ACC112 (cell line): ENCODE measurements around the gene YIPF3.
"Not testable (repeated sequence)": the region's sequence is repeated elsewhere in the genome, so short reads cannot be mapped to it uniquely, and the experiment has no call there.

ENCODE experiments used
- H2AFZ ChIP-seq: fragments of 200-600 bp; sonication (generic); one replicate; pipeline ENCODE4 v1.6.0; 2017; ENCODE audit warnings: antibody characterized with exemption, low read length; ENCODE audit not compliant: unreplicated experiment
- H3K27ac ChIP-seq: fragments of 200-600 bp; sonication (generic); 2 replicates; pipeline ENCODE4 v1.5.1; 2014; ENCODE audit warnings: low read depth, mild to moderate bottlenecking, antibody characterized with exemption, low read length, moderate library complexity
- H3K27me3 ChIP-seq: fragments of 200-600 bp; sonication (generic); 2 replicates; pipeline ENCODE4 v1.6.1; 2014; ENCODE audit warnings: mild to moderate bottlenecking, antibody characterized with exemption, low read length, moderate library complexity, mixed read lengths; ENCODE audit not compliant: insufficient read depth
- H3K36me3 ChIP-seq: fragments of 200-600 bp; sonication (generic); 2 replicates; pipeline ENCODE4 v1.6.1; 2016; ENCODE audit warnings: mild to moderate bottlenecking, antibody characterized with exemption, low read length, moderate library complexity, mixed read lengths; ENCODE audit not compliant: insufficient read depth
- H3K4me1 ChIP-seq: fragments of 200-600 bp; sonication (generic); one replicate; pipeline ENCODE4 v1.6.1; 2016; ENCODE audit warnings: low read length, mixed read lengths; ENCODE audit not compliant: insufficient read depth, unreplicated experiment, control insufficient read depth
- H3K4me3 ChIP-seq: fragments of 200-600 bp; sonication (generic); 2 replicates; pipeline ENCODE4 v1.5.1; 2014; ENCODE audit warnings: mild to moderate bottlenecking, low read depth, low read length
- H3K79me2 ChIP-seq: fragments of 200-600 bp; sonication (generic); one replicate; pipeline ENCODE4 v1.6.0; 2016; ENCODE audit warnings: low read length; ENCODE audit not compliant: control insufficient read depth, unreplicated experiment, insufficient read depth

YIPF3 gene

DNA sequence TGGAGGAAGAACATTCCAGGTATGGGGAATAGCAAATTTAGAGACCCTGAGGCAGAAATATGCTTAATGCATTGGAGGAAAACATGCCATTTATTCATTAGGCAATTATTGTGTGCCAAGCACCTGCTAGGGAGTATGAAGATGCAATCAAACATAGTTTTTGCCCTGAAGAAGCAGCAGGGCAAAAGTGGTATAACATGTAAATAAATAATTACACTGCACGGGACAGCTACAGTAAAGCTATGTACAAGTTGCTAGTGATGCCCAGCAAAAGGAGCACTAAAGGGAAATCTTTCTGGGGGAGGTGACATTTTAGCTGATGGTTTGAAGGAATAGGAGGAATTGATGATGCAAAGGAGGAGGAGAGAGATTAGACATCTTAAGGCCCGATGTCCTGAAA is 40.0 kb downstream of the YIPF3 start:
- Histone ChIP-seq H2AFZ (peak overlapping the region; percentile 93), H3K27ac (peak overlapping the region; percentile 7; the same call in 1 of the 2 replicates), H3K36me3 (no peaks in the 10 kb centered on the region), H3K4me1 (peaks cover 10% of the 10 kb centered on the region), H3K4me3 (peak overlapping the region; percentile 87), H3K27me3 (no peaks in the 10 kb centered on the region), H3K79me2 (peaks cover 30% of the 10 kb centered on the region)

DNA sequence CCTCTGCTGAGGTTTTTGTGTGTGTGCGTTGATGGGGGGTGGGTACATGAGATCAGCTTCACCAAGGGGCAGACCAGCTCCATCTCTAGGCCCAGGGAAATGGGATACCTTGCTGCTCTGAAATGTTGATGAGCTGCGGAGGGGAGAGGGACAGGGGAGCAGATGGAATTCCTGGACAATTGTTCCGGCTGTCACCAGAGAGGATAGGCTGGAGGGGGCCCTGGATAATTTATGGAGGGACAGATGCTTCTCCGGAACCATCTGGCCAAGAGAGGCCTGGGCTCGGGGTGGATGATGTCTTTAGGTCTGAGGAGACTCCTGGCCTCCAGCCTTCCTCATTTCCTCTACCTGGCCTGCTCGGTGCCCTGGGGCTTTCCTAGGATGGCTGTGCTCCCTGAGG is 41.2 kb downstream of the YIPF3 start:
- H3K36me3 ChIP-seq = no peaks in the 10 kb centered on the region
- no peak overlapping the region for H2AFZ ChIP-seq
- peaks cover 10% of the 10 kb centered on the region for H3K4me1 ChIP-seq
- peaks cover 27% of the 10 kb centered on the region for H3K79me2 ChIP-seq
- no peak overlapping the region for H3K4me3 ChIP-seq
- H3K27ac ChIP-seq = no peak overlapping the region
- no peaks in the 10 kb centered on the region for H3K27me3 ChIP-seq

- no peaks in the 10 kb centered on the region for H3K4me1 ChIP-seq
- no peaks in the 10 kb centered on the region for H3K79me2 ChIP-seq
- no peak overlapping the region for H2AFZ ChIP-seq
- H3K27me3 ChIP-seq = no peaks in the 10 kb centered on the region
- no peaks in the 10 kb centered on the region for H3K36me3 ChIP-seq
- H3K4me3 ChIP-seq = no peak overlapping the region
- H3K27ac ChIP-seq = no peak overlapping the region
These were observed 44.2 kb downstream of the YIPF3 start for GRCh38 chr6:43472515-43472914.

DNA sequence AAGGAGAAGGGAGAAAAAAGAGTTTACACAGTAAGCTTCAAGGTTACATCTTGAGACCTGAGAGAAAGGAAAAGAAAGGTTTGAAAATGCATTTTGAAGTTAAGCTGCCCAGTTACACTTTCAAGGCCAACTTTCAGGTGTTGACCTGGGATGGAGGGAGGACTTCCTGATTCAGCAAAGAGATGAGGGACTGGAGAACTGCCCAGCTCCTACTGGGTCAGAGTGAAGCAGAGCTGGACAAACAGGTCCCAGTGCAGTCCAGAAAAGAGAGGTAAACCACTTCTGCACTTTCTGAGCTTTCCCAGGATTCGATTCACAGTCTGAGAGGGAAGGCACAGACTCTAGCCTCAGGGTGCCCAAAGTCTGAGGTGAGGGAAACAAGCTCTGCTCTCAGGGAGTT is 45.3 kb downstream of the YIPF3 start:
- Histone ChIP-seq H3K79me2 (no peaks in the 10 kb centered on the region), H3K27ac (no peak overlapping the region), H3K4me1 (no peaks in the 10 kb centered on the region), H2AFZ (no peak overlapping the region), H3K36me3 (no peaks in the 10 kb centered on the region), H3K4me3 (no peak overlapping the region), H3K27me3 (no peaks in the 10 kb centered on the region)

GRCh38 chr6:43469947-43470346 is 46.8 kb downstream of the YIPF3 start:
- no peak overlapping the region for H2AFZ ChIP-seq
- no peak overlapping the region for H3K4me3 ChIP-seq
- no peaks in the 10 kb centered on the region for H3K27me3 ChIP-seq
- H3K4me1 ChIP-seq = peaks cover 9% of the 10 kb centered on the region
- H3K36me3 ChIP-seq = no peaks in the 10 kb centered on the region
- no peaks in the 10 kb centered on the region for H3K79me2 ChIP-seq
- H3K27ac ChIP-seq = no peak overlapping the region

- peaks cover 9% of the 10 kb centered on the region for H3K4me1 ChIP-seq
- no peaks in the 10 kb centered on the region for H3K27me3 ChIP-seq
- H3K27ac ChIP-seq = no peak overlapping the region
- no peaks in the 10 kb centered on the region for H3K36me3 ChIP-seq
- H3K4me3 ChIP-seq = no peak overlapping the region
- no peaks in the 10 kb centered on the region for H3K79me2 ChIP-seq
- no peak overlapping the region for H2AFZ ChIP-seq
These were observed 47.7 kb downstream of the YIPF3 start for GRCh38 chr6:43468748-43469681.

GRCh38 chr6:43468240-43468639 is 48.5 kb downstream of the YIPF3 start:
- H3K27me3 ChIP-seq = peaks cover under 1% of the 10 kb centered on the region; the same call in 1 of the 2 replicates
- no peak overlapping the region for H2AFZ ChIP-seq
- H3K79me2 ChIP-seq = no peaks in the 10 kb centered on the region
- H3K27ac ChIP-seq = no peak overlapping the region
- H3K4me1 ChIP-seq = peaks cover 9% of the 10 kb centered on the region
- H3K36me3 ChIP-seq = no peaks in the 10 kb centered on the region
- no peak overlapping the region for H3K4me3 ChIP-seq

DNA sequence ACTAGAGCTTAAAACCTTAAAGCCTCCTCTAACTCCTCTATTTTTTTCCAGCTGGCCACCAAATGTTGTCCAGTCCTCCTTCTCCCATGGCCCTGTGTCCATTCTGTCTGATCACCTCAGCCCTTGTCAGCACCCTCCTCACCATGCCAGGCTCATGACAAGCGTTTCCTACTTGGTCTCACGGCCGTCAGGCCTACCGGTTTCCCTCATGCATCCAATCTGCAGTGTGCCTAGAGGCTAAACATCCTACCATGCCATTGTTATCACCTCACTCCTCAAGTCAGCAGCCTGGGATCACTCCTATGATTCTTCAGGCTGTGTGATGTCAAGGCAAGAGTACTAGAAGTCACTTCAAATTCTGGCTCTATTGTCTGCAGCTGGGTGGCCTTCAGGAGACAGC is 49.0 kb downstream of the YIPF3 start:
- Histone ChIP-seq H3K27ac (no peak overlapping the region), H3K4me1 (peaks cover 9% of the 10 kb centered on the region), H3K4me3 (no peak overlapping the region), H3K27me3 (peaks cover 4% of the 10 kb centered on the region; the same call in 1 of the 2 replicates), H2AFZ (no peak overlapping the region), H3K36me3 (no peaks in the 10 kb centered on the region), H3K79me2 (no peaks in the 10 kb centered on the region)

- H3K27me3 ChIP-seq, H3K79me2 ChIP-seq, H3K4me3 ChIP-seq, H2AFZ ChIP-seq, H3K36me3 ChIP-seq, H3K4me1 ChIP-seq, H3K27ac ChIP-seq: not testable (repeated sequence)
These were observed 49.5 kb downstream of the YIPF3 start for GRCh38 chr6:43467265-43467664.

DNA sequence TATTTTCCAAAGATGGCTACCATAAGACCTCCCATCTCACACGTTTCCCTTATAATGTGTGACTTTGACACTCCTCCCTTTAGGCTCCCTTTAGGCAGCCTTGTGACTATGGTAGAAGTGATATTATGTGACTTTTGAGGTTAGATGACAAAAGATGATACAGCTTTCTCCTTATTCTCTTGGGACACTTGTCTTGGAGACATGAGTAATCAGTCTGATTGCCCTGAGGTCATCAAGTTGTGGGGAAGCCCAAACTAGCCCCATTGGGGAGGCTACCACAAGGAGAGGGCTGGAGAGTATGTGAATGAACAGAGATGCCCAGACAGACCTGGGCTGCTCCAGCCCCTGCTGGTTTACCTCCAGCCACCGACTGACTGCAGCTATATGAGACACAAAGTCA is 50.8 kb downstream of the YIPF3 start:
- H3K27me3 ChIP-seq = peaks cover 12% of the 10 kb centered on the region
- peaks cover 9% of the 10 kb centered on the region for H3K4me1 ChIP-seq

GRCh38 chr6:43464337-43464736 is 52.4 kb downstream of the YIPF3 start:
- Histone ChIP-seq H3K27me3 (peaks cover 12% of the 10 kb centered on the region), H2AFZ (no peak overlapping the region), H3K79me2 (no peaks in the 10 kb centered on the region), H3K27ac (no peak overlapping the region), H3K4me1 (peaks cover 9% of the 10 kb centered on the region), H3K36me3 (no peaks in the 10 kb centered on the region), H3K4me3 (no peak overlapping the region)

More for the DNA sequence above, 50.8 kb downstream of the YIPF3 start:
- Histone ChIP-seq H3K36me3 (no peaks in the 10 kb centered on the region), H2AFZ (no peak overlapping the region), H3K79me2 (no peaks in the 10 kb centered on the region), H3K4me3 (no peak overlapping the region), H3K27ac (no peak overlapping the region)
